AG10803 (cell line): Measurements from ENCODE around the gene RFX7.

Source experiments
- DNase-seq: peaks from one replicate; pipeline ENCODE4 v3.0.0; 2010; ENCODE audit warnings: low read depth
- H3K4me3 ChIP-seq: 2 replicates; pipeline ENCODE4 v1.5.1; 2011; ENCODE audit warnings: mild to moderate bottlenecking, low read length, control low read depth
- CTCF ChIP-seq: conservative IDR thresholded peaks from 2 replicates; pipeline ENCODE4 v1.5.1; 2011; ENCODE audit warnings: mild to moderate bottlenecking, low read length, control low read depth, inconsistent platforms

RFX7 gene

GRCh38 chr15:56128081-56128480 is 115.6 kb downstream of the RFX7 start:
- no peak for DNase-seq
- H3K4me3 ChIP-seq: no peak overlapping the region
- no peak for TF ChIP-seq CTCF

GRCh38 chr15:56126409-56126808 is 117.3 kb downstream of the RFX7 start:
- no peak for TF ChIP-seq CTCF
- no peak overlapping the region for H3K4me3 ChIP-seq
- DNase-seq: no peak

GRCh38 chr15:56124391-56124790 is 119.3 kb downstream of the RFX7 start:
- no peak for TF ChIP-seq CTCF
- DNase-seq: no peak
- H3K4me3 ChIP-seq: no peak overlapping the region

- H3K4me3 ChIP-seq: no peak overlapping the region
- DNase-seq: no peak
These were observed 137.8 kb downstream of the RFX7 start for GRCh38 chr15:56105855-56106254.

GRCh38 chr15:56102441-56102840 is 141.2 kb downstream of the RFX7 start:
- no peak for TF ChIP-seq CTCF
- no peak overlapping the region for H3K4me3 ChIP-seq
- DNase-seq: no peak

More at GRCh38 chr15:56105855-56106254, 137.8 kb downstream of the RFX7 start:
- no peak for TF ChIP-seq CTCF

GRCh38 chr15:56099311-56099710 is 144.4 kb downstream of the RFX7 start:
- DNase-seq: no peak
- no peak overlapping the region for H3K4me3 ChIP-seq
- no peak for TF ChIP-seq CTCF

- no peak overlapping the region for H3K4me3 ChIP-seq
- DNase-seq: no peak
- TF ChIP-seq CTCF: peak; percentile 19
These were observed 145.3 kb downstream of the RFX7 start for GRCh38 chr15:56098195-56098863.
